HG03354 (cell line): Measurements from ENCODE around the gene TMOD3.
A peak's percentile ranks its signal among the peaks of the same experiment; 100 is the strongest.

Experiments
- ATAC-seq: cut with Tn5 transposase; IDR thresholded peaks from one replicate; pipeline ENCODE4 v1.9.1; 2021; ENCODE audit warnings: mild to moderate bottlenecking; ENCODE audit not compliant: unreplicated experiment, poor library complexity, severe bottlenecking

Gene TMOD3

GRCh38 chr15:51818150-51818549 is 11.3 kb upstream of the TMOD3 start:
- ATAC-seq: no peak

DNA sequence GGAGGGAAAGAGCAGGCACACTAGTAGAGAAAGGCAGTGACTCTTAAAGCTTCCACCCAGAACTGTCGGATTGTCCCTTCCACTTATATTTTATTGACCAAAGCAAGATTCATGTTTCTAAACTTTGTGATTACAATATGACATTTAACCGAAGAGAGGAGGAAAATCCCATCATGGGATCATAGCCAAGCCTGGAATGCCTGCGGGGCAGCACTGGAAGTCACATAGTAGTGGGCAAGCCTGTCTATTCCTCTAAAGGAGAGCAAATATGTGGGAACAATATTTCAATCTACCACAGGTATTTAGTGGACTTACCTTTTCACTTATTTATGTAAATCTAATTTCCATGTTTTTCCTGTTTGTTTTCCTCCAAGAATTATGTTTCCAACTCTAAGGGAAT is 3.8 kb upstream of the TMOD3 start:
- ATAC-seq: no peak

DNA sequence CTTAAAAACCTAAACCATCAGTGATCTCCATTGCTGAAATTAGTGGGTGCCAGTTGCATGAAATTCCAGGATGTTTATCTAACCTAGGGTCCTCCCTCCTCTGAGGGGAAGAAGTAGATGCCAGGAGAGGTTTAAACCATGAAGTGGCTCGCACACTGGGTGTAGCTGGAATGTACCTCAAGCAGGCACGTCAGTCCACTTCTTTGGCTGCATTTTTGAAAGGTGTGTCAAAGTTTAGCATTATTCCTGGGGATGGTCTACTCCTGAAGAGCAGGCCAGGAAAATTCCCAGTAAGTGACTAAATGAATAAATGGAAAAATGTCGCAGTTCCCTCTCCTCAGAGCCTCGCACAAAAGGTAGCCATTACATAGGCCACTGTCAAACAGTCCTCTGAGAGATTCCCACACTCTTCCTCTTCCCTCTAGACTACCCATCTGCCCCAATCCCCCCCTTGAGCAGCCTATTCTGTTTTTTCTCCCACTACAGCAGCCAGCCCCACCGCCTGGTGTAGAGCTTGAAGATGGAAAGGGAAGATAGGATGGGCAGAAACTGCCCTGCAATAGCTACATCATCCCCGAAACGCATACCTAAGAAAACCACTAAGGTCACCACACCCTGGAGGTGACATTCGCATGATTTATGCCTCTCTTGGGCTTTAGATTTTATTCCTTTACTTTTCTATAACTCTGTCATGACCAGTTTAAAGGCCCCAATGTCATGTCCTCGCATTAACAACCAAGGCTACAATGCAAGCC is 655 bp upstream of the TMOD3 start:
- ATAC-seq: no peak

- ATAC-seq: peak; percentile 16
Observed at GRCh38 chr15:51830276-51830806, 888 bp downstream of the TMOD3 start.

GRCh38 chr15:51833772-51834171 is 4.3 kb downstream of the TMOD3 start:
- ATAC-seq: no peak

DNA sequence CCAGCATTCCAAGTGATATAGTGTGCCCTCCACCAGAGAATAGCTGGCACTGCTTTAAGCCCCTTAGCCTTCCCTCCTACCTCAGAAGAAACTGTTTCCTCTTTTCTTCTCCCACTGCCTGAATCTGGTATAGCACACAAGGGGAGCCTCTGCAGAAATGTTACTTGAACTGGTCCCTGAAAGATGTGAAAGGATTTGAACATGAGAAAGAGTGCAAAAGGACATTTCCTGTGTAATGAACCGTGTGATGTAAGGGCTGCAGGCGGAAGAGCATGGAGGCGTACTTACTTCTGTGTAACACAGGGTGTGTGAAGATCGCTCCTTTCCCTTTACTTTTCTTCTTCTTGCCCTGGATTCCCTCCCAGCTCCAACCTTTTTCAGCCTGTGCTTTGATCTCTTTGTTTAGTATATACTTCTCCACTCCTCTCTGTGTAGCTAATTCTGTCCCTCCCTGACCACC is 8.4 kb downstream of the TMOD3 start:
- ATAC-seq: peak; percentile 81

DNA sequence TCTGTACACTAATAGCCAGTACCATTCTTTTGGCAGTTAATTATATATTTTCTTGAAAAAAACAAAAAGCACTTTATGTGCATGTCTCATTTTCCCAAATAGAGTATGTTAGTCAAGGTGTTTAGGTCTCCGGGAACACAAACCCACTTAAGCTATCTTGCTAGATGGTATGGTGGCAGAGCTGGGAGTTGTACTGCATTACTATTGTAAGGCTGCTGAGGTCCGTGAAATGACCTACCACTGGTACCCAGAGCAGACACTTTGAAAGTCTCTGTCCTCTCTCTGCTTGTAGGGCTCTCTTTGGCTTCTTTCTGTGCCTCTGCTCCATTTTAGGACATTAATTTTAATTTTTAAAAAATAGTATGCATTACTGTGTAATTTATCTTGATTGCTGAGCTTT is 8.8 kb downstream of the TMOD3 start:
- ATAC-seq: no peak

DNA sequence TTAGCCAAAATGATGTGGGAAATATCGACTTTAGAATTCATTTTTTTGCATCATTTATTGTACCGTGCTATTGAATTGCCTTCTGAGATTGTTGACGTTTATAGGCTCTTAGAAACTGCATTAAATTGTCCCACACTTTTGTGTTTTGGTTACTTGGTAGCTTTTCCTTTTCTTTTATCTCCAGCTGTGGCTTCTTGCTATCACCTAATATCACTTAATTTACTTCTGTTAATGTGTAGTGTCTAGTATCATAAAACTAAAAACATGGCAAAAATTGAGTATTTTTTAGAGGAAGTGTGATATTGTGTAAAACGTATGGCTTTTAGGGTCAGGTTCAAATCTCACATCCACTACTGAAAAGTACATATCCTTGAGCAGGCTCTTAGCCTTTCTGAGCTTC is 11.2 kb downstream of the TMOD3 start:
- no peak for ATAC-seq

DNA sequence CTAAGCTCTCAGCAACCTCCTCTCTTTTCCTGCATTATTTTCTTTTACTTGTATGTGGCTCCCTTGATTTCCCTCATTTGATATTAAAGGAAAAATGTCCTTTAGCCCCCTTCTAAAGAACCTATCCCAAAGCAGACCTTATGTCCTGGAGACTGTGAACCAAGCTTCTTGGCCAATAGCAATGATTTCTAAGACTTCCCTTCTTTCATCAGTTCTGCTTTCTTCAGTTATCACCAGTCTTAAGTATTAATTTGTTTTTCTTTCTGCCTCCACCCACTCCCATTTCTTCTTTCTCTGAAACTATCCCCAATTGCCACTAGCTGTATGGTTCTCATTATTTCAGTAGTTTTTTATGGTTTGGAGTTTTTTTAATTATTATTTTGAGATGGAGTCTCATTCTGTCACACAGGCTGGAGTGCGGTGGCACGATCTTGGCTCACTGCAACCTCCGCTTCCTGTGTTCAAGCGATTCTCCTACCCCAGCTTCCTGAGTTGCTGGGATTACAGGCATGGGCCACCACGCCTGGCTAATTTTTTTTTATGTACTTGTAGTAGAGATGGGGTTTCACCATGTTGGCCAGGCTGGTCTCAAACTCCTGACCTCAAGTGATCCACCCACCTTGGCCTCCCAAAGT is 12.1 kb downstream of the TMOD3 start:
- ATAC-seq: no peak

DNA sequence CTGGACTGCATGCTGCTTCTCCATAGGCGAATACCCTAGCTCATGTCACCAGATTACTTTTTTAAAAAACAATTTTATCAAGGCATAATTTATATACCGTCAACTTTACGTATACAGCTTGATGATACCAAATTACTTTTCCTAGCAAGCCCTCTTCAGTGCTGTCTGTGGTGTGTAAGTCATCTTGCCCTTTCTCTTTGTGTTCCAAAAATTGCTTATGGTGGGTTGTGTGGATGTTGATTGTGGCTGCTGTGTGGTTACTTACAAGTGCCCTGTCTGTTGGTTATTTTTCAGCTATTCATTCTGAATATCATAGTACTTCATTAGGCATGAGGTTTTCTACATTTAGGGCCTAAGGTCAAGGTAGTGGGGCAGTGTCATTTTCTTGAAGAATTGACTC is 12.8 kb downstream of the TMOD3 start:
- ATAC-seq: no peak

DNA sequence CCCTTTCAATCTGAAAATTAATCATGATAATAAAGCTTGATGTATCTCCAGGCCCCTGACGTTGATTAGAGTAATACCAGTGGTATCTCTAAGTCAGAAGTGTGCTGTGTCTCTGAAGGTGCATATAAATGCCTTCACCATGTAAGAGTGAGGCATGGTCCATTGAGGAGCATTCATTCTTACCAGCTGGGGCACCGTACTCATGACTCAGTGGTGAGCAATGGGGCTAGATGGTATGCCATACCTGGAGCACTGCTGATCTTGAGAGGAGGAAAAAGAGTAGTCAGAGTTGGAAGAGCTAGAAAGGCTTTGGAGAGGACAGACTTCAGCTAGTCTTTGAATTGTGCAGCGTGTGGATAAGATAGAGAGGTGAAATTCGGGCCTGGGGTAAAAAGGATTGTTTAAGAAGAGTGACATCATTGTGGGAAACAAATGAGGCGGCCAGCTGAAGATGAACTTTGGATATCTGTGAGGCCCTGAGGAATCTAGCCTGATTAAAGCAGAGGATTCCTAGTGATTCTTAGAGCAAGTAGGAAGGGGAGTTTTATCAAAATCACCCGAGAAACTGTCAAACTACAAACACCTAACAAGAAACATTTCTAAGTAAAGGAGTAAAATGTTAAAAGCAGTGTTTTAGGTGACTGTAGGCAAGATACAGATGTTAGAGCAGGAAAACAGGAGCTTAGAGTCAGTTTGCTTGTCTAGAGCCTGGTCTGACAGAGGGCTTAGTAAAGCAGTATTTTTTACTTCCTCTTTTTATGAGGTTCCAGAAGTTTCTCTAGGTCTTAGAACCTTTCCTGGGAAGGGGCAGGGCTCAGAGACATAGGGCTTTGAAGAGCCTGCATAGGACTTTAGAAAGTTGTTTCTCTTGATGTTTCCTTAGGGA is 13.6 kb downstream of the TMOD3 start:
- ATAC-seq: no peak

GRCh38 chr15:51844747-51845426 is 15.4 kb downstream of the TMOD3 start:
- ATAC-seq: no peak

- ATAC-seq: no peak
Observed at GRCh38 chr15:51846066-51846462, 16.6 kb downstream of the TMOD3 start.

DNA sequence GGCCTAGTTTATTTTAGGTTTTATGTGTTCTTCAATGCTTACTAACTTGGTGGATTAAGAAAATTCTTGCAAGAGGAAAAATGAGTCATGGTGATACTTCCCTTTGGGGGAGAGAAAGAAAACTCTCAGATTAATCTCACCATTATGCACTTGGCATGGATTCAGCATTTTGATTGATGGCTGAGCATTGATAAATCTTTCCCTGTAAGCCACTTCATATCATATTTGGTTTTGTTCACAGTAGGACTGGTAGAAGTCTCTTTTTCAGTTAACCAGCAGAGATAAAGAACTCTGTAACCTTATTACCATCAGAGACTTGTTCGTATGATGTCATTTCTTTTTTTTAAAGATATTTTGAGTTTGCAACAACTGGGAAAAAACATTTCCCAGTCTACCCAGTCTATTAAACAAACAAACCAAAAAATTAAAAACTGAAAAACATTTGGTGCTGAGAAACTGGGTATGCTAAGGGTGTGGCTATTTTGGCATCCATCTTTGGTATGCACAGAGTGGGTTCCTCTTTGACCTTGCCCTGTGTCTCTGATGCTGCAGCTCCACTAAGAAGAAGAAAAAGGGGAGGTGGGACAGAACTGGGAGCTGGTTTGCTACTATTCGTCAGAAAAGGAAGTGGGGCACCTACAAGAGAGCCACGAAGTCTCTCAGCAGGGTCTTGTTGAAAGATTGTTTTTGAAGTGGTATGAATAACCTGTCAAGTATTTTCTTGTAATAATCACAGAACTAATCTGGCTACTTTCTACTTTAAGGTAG is 17.2 kb downstream of the TMOD3 start:
- no peak for ATAC-seq

DNA sequence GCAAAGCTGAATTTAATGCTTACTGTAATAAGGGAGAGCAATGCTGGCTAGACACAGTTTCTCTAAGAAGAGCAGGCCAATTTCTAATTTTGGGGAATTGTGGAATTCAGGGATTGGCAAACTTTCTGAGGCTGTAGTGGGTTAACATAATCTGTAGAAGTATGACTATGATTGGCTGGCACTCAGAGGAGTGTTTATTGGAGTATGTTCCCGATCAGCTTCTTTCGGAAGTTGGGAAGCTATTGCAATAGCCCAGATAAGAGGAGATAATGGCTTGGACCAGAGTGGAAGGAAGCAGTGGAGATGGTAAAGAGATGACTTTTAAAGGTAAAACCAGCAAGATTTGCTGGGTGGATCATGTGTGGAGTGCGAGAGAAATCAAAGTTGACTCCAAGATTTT is 19.4 kb downstream of the TMOD3 start:
- no peak for ATAC-seq

GRCh38 chr15:51849860-51850259 is 20.4 kb downstream of the TMOD3 start:
- ATAC-seq: no peak

DNA sequence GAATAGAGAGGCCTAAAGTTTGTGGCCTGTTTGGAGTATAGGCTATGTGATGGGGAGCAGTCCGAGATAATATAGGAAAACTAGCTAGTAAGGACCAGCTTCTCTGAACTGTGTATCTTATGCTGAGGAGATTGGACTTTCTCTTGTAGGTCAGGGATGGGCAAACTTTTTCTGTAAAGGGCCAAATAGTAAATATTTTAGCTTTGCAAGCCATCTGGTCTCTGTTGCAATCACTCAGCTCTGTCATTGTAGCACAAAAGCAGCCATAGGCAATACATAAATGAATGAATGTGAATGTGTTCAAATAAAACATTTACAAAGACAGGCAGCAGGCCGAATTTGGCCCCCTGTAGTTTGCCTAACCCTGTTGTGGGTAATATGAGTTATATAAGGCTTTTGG is 24.5 kb downstream of the TMOD3 start:
- no peak for ATAC-seq

DNA sequence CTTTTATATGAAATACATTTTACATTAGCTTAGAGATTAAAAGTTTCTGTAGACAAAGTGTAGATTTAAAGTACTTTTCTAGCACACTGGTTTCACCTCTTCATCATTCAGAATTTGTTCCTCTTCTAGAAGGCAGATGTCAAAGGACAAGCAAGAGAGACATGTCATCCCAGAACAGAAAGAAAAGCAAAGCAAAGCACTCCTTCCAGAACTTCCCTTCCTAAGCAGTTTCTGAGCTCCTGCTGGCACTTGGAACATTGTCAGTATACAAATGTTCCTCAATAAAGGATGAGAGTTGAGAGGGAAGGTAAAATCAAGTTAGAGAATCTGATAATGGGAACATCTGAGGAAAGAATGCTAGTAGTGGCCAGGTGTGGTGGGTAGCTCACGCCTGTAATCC is 26.2 kb downstream of the TMOD3 start:
- no peak for ATAC-seq

DNA sequence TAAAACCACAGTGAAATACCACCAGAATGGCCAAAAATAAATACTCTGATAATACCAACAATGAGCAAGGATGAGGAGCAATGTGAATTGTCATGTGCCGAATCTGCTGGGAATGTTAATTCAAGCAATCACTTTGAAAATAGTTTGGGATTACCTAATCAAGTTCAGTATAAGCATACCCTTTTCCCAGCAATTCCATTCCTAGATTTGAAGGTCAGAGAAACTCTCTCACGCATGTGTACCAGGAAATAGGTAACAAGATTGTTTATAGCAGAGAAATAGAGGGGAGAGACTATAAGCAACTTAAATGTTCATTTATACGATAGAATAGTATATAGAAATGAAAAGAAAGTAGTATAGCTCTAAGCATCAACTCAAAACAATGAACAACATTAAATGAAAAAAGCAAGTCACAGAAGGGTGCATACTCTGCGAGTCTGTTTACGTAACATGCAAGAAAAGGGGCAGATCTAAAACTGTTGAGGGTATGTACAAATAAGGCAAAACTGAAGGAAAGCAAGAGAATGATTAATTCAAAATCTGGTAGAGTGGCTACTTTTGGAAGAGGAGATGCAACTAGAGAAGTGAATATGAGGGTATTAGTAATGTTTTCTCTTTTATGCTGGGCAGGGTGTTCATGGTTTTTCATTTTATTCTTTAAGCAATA is 27.4 kb downstream of the TMOD3 start:
- ATAC-seq: no peak
